SK-N-MC (cell line): ENCODE measurements around the gene RPA1.

Experiments used
- EZH2 ChIP-seq: fragments of 200-600 bp; sonication (generic); IDR thresholded peaks from one replicate; pipeline ENCODE4 v1.6.1; 2017; ENCODE audit warnings: antibody characterized with exemption
- POLR2AphosphoS5 ChIP-seq: IDR thresholded peaks from 2 replicates; pipeline ENCODE4 v1.6.1; 2012; ENCODE audit warnings: mild to moderate bottlenecking, low read depth, low read length, borderline replicate concordance

DNA sequence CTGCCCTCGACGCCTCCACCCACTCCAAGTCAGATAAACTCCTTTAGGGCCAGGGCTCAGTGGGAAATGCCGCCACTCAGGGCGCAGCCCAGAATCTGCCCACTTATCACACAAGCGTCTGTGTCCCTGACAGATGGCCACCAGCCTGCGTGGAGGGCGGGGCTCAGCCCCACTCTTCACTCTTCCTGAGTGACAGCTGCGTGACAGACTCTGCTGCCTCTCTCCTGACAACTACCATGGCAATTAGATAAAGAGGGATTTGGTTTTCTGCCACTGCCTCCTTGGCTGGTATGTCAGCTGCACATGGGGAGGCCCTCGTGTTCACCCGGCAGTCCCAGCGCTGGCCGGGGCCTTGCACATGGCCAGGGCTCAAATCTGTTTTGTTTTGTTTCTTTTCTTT, 99.2 kb downstream of the RPA1 start:
- TF ChIP-seq EZH2 = no peak
- TF ChIP-seq POLR2AphosphoS5 = no peak
